IPS DF 4.7 (cell line): ENCODE results near the gene RBM8A.
"Not testable (repeated sequence)": the region's sequence is repeated elsewhere in the genome, so short reads cannot be mapped to it uniquely, and the experiment has no call there.

Source experiments
- DNase-seq: peaks from one replicate; pipeline ENCODE4 v3.0.0-alpha.2; 2013; ENCODE audit warnings: low spot score; ENCODE audit errors: extremely low read depth

RBM8A gene

GRCh38 chr1:145956781-145957442 lies 29.6 kb upstream of the RBM8A start:
- DNase-seq: no peak

- DNase-seq: no peak
Observed at GRCh38 chr1:145956361-145956760, 29.1 kb upstream of the RBM8A start.

- no peak for DNase-seq
Observed at GRCh38 chr1:145955436-145955835, 28.2 kb upstream of the RBM8A start.

GRCh38 chr1:145953861-145954260 lies 26.6 kb upstream of the RBM8A start:
- DNase-seq: no peak

GRCh38 chr1:145952903-145953302 lies 25.6 kb upstream of the RBM8A start:
- no peak for DNase-seq

GRCh38 chr1:145951526-145951925 lies 24.2 kb upstream of the RBM8A start:
- DNase-seq: no peak

GRCh38 chr1:145949219-145949618 lies 21.9 kb upstream of the RBM8A start:
- DNase-seq: no peak

GRCh38 chr1:145947551-145947950 lies 20.3 kb upstream of the RBM8A start:
- DNase-seq: no peak

- DNase-seq: no peak
Observed at GRCh38 chr1:145946477-145946986, 19.2 kb upstream of the RBM8A start.

GRCh38 chr1:145944532-145944931 lies 17.2 kb upstream of the RBM8A start:
- no peak for DNase-seq

GRCh38 chr1:145942871-145943270 lies 15.6 kb upstream of the RBM8A start:
- DNase-seq: no peak

- DNase-seq: no peak
Observed at GRCh38 chr1:145942405-145942804, 15.1 kb upstream of the RBM8A start.

- no peak for DNase-seq
Observed at GRCh38 chr1:145937436-145937835, 10.2 kb upstream of the RBM8A start.

GRCh38 chr1:145936247-145936646 lies 9.0 kb upstream of the RBM8A start:
- DNase-seq: no peak

- no peak for DNase-seq
Observed at GRCh38 chr1:145935708-145936107, 8.4 kb upstream of the RBM8A start.

GRCh38 chr1:145932522-145933009 lies 5.3 kb upstream of the RBM8A start:
- not testable (repeated sequence) for DNase-seq

GRCh38 chr1:145927916-145928643 lies 796 bp upstream of the RBM8A start:
- no peak for DNase-seq

- DNase-seq: no peak
Observed at GRCh38 chr1:145926686-145927062, 610 bp downstream of the RBM8A start.

GRCh38 chr1:145922266-145922665 lies 5.0 kb downstream of the RBM8A start:
- DNase-seq: no peak

GRCh38 chr1:145920297-145920696 lies 7.0 kb downstream of the RBM8A start:
- not testable (repeated sequence) for DNase-seq

GRCh38 chr1:145918992-145919939 lies 8.0 kb downstream of the RBM8A start:
- no peak for DNase-seq
